Hypothalamus (tissue), 51 donors: ENCODE measurements around the gene ZNF80.
A peak's percentile ranks its signal among the peaks of the same experiment; 100 is the strongest.

Experiments used
- DNase-seq, 51 donors: peaks; one replicate each; lab custom pipeline; 2025; lab: John Stamatoyannopoulos, UW

The ZNF80 gene

DNA sequence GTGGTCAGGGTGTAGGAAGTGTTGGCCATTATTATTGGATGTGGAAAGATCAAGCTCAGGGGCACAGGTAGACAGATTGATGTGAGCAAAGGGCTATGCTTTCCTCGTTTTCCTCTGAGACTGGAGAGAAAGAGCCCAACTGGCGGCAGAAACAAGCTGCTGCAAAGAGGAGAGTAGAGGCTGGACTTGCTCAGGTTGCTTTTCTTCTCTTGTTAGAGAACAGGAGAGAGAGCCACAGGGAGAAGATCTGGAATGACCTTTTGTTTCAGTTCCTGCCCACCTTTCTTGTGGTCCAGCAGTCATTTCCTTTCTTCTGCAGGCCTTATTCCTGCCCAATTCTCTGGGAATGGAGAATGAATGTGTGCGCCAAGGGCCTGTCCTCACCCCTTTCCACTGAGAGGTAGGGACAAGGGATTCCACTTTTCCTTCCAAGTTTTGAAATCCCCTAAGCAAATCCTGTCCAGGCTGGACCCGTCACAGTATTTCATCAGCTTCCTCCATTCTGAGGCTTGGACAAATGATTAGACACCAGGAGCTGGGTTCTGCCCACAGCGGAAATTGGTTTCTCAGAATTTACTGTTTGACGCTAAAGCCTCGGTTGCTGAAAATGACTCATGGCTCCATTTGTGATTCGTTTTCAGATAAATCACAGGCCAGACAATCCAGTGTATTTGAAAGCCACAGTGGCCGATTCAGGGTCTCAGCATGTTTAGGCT, 16.1 kb downstream of the ZNF80 start:
- DNase-seq = no peak

GRCh38 chr3:114219741-114220140, 17.6 kb downstream of the ZNF80 start:
- DNase-seq = no peak

- no peak for DNase-seq
Observed at GRCh38 chr3:114218578-114219185, 18.7 kb downstream of the ZNF80 start.

- DNase-seq = no peak
Observed at GRCh38 chr3:114218006-114218405, 19.4 kb downstream of the ZNF80 start.

DNA sequence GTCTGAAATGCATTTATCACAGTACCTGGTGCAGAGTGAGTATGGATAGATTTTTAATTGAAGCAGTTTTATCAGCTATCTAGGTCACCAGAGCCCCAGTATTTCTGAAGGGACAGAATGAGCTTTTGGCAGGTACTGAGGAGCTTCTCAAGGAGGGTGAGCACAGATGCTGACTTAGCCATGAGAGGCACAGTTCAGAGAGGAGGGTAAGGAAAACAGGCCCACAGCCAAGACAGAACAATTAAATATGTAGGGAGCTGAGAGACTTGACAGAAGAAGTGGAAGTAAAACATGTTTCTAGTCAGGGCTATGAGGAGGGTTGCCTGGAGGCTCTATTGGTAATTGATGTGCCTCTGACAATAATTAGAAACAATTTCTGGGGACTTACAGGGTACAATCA, 20.1 kb downstream of the ZNF80 start:
- no peak for DNase-seq

GRCh38 chr3:114216186-114216970, 21.0 kb downstream of the ZNF80 start:
- DNase-seq = no peak

DNA sequence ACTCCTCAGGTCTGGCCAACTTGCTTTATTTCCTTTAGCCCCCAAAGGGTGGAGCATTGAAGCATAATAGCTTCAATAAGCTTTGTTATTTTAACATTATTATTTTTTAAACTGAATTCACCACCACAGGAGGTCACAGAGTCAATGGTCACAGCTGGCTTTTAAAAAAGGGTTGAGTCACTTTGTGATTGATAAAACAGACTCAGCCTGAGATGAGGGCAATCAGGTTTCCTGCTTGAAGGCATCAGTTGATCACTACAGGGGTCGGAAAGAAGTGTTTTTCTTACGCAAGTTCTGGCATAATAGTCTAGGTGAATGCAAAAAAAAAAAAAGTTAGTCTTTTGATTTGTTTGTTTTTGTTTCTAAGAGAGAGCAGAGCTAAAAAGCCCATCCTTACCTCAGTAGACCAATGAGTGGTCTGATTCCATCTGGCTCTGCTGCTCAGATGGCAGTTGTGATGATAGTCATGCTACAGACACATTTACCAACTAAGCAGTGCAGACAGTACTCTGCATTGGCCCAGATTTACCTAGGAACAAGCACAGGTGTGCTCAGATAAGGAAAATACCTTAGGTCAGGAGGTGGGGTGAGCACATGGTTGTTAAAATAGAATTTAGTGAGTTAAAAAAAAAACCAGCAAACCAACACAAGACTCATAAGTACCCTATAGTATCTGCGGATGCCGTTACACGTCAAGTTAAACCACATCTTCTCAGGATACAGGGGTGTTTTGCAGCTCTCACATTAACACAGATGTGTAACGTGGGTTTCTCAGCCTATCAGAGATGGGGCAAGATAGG, 22.6 kb downstream of the ZNF80 start:
- DNase-seq = no peak

- DNase-seq = peak in 3 of 51 donors; percentile 1 to 47 (median 8)
Observed at GRCh38 chr3:114213627-114214541, 23.5 kb downstream of the ZNF80 start.

- DNase-seq = no peak
Observed at GRCh38 chr3:114213292-114213626, 24.1 kb downstream of the ZNF80 start.

DNA sequence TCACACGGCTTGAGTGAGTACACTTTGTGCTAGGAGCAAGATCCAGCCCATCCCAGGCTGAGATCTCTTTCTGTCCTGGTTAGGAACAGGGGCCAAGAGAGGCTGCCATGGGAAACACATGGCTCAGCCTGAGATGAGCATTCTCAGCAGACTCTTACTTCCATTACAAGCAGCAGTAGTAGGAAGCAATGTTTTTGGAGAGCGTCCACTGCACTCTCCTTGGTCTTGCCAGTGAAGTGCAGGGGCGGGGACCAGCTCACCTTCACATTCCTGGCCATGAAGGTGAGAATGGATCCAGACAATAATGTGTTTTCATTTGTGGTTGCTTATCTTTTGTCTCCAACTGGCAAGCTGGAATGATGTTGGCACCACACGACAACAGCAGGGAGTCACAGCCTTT, 24.7 kb downstream of the ZNF80 start:
- DNase-seq = no peak

- no peak for DNase-seq
Observed at GRCh38 chr3:114207768-114208167, 29.6 kb downstream of the ZNF80 start.

- no peak for DNase-seq
Observed at GRCh38 chr3:114206342-114206741, 31.0 kb downstream of the ZNF80 start.

GRCh38 chr3:114205541-114205940, 31.8 kb downstream of the ZNF80 start:
- DNase-seq = no peak

- no peak for DNase-seq
Observed at GRCh38 chr3:114194750-114195149, 42.6 kb downstream of the ZNF80 start.

DNA sequence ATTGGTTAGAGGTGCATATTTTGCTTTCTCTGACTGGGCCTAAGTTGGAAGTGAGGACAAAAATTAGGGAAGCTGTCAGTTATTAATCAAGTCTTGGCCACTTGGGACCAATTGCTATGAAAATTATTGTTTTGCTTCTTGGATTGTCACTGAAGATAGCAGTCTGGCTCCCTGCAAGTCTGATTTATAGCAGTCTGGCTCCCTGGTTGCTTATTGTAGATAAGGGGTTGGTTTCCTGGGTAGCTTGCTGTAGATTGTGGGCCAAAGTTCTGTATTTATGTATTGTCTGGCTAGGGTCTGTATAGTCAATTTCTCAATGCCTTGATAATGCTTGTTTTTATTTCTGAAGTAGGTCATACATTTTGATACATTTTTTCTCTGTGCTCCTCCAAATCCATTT, 45.2 kb downstream of the ZNF80 start:
- DNase-seq = no peak

DNA sequence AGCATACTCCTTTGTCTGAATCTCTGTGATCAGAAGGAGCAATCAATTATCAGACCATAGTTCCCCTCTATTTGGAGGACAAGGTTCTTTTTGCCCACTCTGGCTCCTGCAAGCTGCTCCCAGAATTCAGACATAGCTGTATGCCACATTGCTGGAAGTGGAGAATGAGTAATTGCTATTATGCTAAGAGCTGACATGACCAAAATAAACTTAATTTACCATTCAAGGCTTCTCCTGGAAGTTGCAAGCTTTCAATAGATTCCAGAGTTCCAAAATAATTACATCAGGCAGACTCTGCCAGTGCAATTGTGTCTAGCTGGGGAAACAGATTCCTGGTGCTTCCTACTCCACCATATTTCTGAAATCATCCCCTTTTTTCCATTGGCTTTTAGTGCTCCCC, 50.9 kb downstream of the ZNF80 start:
- DNase-seq = no peak
